Activated CD4-positive, alpha-beta T cell treated with anti-CD3 and anti-CD28 coated beads, Interleukin-10, Interleukin-2, amounts not matched to agents 100 ng/mL and 50 ng/mL, durations not matched to agents 16 hours and 8 hours (primary cell): ENCODE measurements around the gene GOLGA8K.
"Not testable (repeated sequence)": the region's sequence is repeated elsewhere in the genome, so short reads cannot be mapped to it uniquely, and the experiment has no call there.

ENCODE experiments used
- DNase-seq: peaks from one replicate; pipeline ENCODE4 v3.0.0-alpha.2; 2020

GOLGA8K gene

DNA sequence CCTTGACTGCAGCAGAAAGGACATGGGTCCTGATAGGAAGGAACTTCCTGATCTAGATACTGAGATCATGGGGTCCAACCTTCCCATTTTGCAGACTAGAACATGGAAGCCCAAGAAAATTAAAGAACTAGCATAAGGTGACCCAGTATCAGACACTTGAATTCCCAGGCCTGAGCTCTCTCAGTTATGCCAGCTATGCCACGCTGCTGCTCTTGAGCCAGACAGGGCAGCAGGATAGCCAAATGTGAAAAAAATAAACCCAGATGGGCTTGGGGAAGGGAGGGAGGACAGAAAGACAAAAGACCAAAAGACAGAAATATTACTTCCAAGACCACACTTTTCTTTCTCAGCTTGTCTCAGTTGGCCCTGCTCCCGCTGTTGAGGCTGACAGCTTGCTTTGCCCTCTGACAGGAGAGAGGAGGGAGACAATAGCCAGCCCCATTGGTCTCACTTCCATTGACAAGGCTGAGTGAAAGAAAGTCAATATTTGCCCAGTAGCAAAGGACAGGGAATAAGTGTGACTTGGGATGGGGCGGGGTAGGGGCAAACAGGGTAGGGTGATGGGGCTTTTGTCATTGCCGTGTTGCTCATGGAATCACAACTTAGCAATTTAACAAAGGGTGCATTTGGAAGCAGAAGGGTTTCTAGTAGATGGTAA, 52.4 kb downstream of the GOLGA8K start:
- not testable (repeated sequence) for DNase-seq

DNA sequence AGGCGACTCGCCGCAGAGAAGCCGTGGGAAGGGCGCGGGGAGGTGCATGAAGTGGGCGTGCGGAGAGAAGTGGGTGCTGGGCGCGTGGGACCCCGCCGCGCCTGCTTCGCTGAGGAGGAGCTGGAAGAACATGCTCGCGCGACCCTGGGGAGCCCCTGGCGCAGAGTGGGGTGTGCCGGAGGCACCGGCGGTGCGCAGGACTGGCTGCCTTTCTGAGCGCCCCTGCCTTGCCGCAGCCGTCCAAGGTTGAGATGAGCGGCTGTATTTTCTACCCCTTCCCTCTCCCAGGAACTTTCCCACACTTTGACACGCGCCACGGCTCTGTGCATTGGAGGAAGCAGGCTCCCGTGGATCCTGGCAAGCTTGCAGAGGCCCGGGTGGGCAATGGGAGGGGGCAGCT, 56.1 kb downstream of the GOLGA8K start:
- not testable (repeated sequence) for DNase-seq

DNA sequence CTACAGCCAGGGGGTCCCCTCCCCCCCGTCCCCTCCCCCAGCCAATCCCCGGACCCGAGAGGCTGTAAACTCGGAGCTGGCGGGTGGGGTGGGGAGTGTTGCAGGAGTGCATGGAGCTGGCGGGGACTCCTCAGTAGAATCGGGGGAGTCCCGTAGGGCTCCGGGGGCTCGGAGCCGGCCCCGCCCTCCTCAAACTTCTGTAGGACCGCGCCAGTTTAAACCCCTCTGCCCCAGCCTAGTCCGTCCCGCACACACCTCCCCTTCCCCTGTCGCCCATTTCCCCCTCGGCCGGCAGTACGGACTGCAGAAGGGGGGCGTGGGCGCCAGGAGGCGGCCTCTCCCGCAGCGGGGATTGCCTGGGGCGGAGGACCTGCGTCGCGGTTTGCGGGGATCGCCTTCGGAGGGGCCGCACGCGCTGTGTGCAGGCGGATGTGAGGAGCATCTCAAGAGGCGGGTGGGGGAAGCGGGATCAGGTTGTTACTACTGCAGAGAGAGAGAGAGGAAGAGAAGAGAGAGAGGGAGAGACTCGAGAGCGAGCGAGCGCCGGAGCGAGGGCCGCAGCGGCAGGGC, 57.0 kb downstream of the GOLGA8K start:
- DNase-seq = not testable (repeated sequence)

DNA sequence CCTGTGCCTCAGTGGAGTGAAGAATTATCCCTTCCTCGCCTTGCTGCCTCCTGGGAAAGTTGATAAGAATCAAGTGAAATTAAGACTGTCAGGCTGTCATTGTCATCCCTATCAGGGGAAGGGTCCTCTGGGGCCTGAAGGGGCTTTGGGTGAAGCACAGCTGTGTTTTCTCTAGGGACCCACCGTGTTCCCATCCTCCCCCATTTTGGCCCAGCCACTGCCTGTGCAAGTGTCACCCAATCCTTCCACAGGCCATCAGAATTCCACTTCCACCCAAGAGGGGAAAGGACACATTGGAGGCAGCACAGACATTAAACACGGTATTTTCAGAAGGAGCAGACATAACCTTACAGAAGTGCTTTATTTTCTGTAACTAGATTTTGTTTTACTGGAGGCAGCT, 59.2 kb downstream of the GOLGA8K start:
- not testable (repeated sequence) for DNase-seq
